ENCODE data around the gene SAMD4B. TPM values are rescaled to one million over a fixed set of nuclear protein-coding genes. Genes with fewer than 3 reads are reported as not detected.

SAMD4B gene
- total RNA-seq, 2 experiments from 2014 or later, result 40.2 to 45.6 TPM

DNA sequence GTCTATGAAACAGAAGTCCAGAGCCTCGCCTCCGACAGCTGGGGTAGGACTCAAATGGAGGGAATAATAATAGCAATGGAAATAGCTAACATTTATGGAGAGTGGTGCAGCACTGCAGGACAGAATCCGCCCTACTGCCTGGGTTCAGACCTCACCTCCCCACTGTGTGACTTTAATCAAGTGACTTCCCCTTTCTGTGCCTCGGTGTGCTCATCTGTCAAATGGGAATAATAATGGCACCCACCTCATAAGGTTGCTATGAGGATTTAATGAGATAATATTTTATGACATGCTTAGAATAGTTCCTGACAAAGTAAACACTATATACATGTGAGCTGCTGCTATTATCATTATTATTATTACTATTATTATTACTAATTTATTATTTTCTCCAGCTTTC is 24.7 kb upstream of the SAMD4B start:
- POLR2A ChIA-PET, result no interaction called here
- Mint-ChIP-seq H3K36me3 (ENCODE audit: low read depth) (peaks cover 14% of the 10 kb centered on the region), H3K4me1 (peaks cover 23% of the 10 kb centered on the region)

DNA sequence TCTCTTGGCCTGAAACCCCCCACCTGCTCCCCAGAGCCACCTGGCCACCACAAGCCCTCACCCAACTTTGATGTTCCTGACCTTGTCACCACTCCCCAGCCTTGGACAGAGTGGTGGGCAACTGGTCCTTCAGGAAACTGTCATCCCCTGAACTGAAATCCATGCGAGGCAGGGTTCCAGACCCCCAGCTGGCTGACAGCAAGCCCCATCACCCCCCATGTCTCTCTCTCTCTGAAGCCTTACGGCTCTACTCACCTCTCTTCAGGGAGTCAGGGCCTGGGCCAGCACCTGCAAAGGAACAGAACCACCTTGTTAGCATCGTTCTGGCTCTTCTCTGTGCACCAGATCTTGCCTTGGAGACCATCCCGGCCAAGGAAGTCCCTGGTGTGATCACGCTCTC is 24.1 kb upstream of the SAMD4B start:
- Mint-ChIP-seq H3K36me3 (ENCODE audit: low read depth) (peaks cover 11% of the 10 kb centered on the region), H3K4me3 (no peak overlapping the region), H3K27me3 (peaks cover 2% of the 10 kb centered on the region), H3K4me1 (peaks cover 28% of the 10 kb centered on the region), H3K9me3 (no peaks in the 10 kb centered on the region), H3K27ac (no peak overlapping the region)
- CTCF ChIA-PET, result no interaction called here
- POLR2A ChIA-PET, result no interaction called here
- no peak for DNase-seq

More for the DNA sequence above, 24.7 kb upstream of the SAMD4B start:
- Mint-ChIP-seq H3K27ac (no peak overlapping the region), H3K4me3 (no peak overlapping the region), H3K9me3 (no peaks in the 10 kb centered on the region), H3K27me3 (peaks cover 2% of the 10 kb centered on the region)
- CTCF ChIA-PET, result interaction anchor here (0.7 kb wide), 1 partner anchor 10 kb away, joined by 3 read pairs; no protein-coding TSS in a partner anchor
- DNase-seq, result no peak

DNA sequence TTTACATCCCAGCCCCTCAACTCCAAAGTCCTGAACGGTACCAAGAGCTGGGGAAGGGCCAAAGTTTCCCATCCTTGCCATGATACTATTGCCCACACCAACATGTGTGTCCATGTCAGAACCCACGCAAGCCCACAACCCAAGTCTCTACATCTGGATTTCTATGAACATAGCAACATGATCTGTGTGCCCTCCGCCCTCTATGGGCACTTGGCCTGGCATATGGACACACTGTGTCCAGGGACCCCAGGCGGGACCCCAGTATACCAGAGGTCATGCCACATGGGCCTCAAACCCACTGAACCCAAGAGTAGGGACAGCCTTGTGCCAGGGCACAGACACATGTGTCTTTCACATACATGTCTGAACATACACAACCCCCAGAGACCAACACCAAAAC is 23.5 kb upstream of the SAMD4B start:
- peaks cover 2% of the 10 kb centered on the region for H3K27me3 Mint-ChIP-seq
- peaks cover 7% of the 10 kb centered on the region for H3K36me3 Mint-ChIP-seq (ENCODE audit: low read depth)
- peaks cover 30% of the 10 kb centered on the region for H3K4me1 Mint-ChIP-seq
- H3K27ac Mint-ChIP-seq, result no peak overlapping the region
- POLR2A ChIA-PET, result no interaction called here
- H3K4me3 Mint-ChIP-seq, result peak overlapping the region; percentile 61
- no peak for DNase-seq
- CTCF ChIA-PET, result no interaction called here
- H3K9me3 Mint-ChIP-seq, result no peaks in the 10 kb centered on the region

DNA sequence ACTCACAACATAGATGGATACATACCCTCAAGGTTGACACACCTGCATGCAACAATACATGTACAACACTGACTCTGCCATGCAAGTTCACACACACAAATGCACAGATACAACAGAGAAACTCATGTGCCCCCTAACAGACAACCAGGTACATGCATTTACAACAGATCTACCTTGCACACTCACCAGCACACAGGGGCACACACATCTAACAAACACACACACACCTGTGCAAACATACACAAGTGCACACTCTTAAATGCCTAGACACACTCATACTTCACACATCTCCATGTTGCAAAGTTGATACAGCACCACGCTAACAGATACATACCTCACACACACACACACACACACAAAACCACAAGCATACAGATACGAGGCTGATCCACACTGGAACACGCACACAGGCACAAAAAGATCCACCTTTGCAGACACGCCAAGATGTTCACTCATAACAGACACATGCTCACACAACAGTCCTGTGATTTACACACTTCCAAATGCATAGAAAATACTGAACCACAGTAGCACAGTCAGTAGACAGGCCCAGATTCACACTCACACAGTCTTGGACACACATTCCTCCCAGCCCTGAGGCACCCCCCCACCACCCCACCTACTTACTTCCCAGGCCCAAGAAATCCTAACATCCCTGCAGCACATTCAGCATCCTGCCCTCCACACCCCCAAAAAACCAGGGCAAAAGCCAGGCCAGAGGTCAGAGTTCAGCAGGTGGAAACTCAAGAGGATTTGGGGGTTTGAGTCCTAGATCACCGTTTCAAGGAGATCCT is 22.9 kb upstream of the SAMD4B start:
- no peak for DNase-seq
- H3K4me1 Mint-ChIP-seq, result peaks cover 31% of the 10 kb centered on the region
- peaks cover 7% of the 10 kb centered on the region for H3K36me3 Mint-ChIP-seq (ENCODE audit: low read depth)
- H3K4me3 Mint-ChIP-seq, result peak overlapping the region; percentile 61
- peaks cover 2% of the 10 kb centered on the region for H3K27me3 Mint-ChIP-seq
- POLR2A ChIA-PET, result no interaction called here
- H3K27ac Mint-ChIP-seq, result peak overlapping the region; percentile 68
- CTCF ChIA-PET, result no interaction called here
- H3K9me3 Mint-ChIP-seq, result no peaks in the 10 kb centered on the region

DNA sequence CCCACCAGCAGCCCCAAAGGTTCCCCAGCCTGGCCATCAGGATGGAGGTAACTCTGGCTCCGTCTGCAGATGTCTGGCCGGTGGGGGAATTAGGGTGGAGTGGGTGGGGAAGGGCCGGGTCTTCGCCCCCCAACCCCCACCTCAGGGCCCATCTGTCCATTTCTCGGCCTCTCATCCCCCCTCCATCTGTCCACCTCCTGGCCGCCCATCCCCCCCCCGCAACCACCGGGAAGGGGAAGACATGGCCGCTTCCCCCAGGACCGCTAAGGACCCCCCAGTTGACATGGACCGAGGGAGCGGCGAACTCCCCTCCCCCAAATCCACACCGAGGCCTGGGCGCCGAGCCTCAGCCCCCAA is 22.4 kb upstream of the SAMD4B start:
- ChIA-PET CTCF (no interaction called here), POLR2A (no interaction called here)
- Mint-ChIP-seq H3K27me3 (peaks cover 2% of the 10 kb centered on the region), H3K9me3 (no peaks in the 10 kb centered on the region), H3K36me3 (ENCODE audit: low read depth) (peaks cover 7% of the 10 kb centered on the region), H3K27ac (peak overlapping the region; percentile 31), H3K4me3 (peak overlapping the region; percentile 61), H3K4me1 (peaks cover 31% of the 10 kb centered on the region)
- no peak for DNase-seq

DNA sequence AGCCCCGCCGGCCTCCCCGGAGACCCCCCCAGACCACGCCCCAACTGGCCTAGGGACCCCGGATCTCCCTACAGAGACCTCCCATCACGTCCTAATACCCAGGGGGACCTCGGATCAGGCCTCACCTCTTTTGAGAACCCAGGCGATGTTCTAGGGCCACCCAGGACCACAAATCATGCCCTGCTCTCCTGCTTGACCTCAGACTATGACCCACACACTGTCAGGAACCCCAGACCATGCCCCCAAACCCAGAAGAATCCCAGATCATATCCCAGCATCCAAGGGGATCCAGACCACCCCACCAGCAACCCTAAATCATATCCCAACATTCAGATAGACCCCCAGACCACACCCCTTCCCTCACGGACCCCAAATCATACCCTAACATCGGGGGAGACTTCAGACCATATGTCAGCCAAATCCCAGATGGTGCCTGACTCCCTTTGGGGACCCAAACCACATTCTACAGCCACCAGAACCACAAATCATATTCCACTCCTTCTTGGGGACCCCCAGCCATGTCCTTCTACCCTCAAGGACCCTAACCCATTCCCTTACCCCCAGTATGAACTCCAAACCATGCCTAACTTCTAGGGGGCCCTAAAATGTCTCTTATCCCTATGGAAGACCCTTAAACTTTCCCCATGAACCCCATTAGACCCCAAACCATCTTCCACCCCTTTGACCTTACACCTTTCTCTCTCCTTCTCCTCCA is 20.9 kb upstream of the SAMD4B start:
- H3K9me3 Mint-ChIP-seq, result no peaks in the 10 kb centered on the region
- POLR2A ChIA-PET, result no interaction called here
- CTCF ChIA-PET, result no interaction called here
- H3K27ac Mint-ChIP-seq, result peak overlapping the region; percentile 68
- peaks cover 31% of the 10 kb centered on the region for H3K4me1 Mint-ChIP-seq
- H3K4me3 Mint-ChIP-seq, result peak overlapping the region; percentile 73
- H3K36me3 Mint-ChIP-seq (ENCODE audit: low read depth), result peaks cover 6% of the 10 kb centered on the region
- H3K27me3 Mint-ChIP-seq, result peaks cover 2% of the 10 kb centered on the region
- no peak for DNase-seq

DNA sequence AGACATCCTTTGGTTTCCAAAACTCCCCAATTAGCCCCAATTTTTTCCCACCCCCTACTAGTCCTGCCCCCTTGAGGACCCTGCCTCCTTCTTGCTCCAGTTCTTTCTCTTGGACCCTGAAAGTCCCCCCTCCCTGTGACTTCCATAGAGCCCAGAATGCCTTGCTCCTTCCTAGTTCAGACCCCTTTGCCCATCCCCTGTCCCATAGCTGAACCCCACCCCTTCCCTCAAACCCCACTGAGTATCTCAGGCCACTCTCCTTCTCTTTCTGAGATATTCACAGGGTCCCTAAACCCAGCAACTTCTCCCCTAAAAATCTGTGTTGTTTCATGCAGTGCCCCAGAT is 20.4 kb upstream of the SAMD4B start:
- H3K4me3 Mint-ChIP-seq, result peak overlapping the region; percentile 73
- DNase-seq, result no peak
- H3K27me3 Mint-ChIP-seq, result peaks cover 2% of the 10 kb centered on the region
- ChIA-PET CTCF (no interaction called here), POLR2A (no interaction called here)
- H3K9me3 Mint-ChIP-seq, result no peaks in the 10 kb centered on the region
- H3K27ac Mint-ChIP-seq, result peak overlapping the region; percentile 14
- H3K36me3 Mint-ChIP-seq (ENCODE audit: low read depth), result peaks cover 8% of the 10 kb centered on the region
- H3K4me1 Mint-ChIP-seq, result peaks cover 31% of the 10 kb centered on the region

DNA sequence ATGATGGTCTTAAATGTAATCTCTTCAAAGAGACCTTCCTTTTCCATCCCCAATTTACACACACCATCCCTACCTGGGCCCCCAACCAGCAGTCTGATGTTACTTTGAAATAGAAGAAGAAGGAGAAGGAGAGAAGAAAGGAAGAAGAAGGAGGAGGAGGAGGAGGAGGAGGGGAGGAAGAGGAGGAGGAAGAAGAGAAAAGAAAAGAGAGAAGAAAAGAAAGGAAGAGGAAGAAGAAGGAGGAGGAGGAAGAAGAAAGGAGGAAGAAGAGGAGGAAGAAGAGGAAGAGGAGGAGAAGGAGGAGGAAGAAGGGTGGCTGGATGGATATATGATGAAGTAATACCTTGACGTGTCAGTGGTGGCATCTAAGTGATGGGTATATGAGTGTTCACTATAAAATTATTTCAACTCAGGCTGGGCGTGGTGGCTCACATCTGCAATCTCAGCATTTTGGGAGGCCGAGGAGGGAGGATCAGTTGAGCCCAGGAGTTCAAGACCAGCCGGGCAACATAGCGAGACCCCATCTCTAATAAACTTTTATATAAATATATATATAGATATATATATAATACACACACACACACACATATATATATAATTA is 17.9 kb upstream of the SAMD4B start:
- CTCF ChIA-PET, result no interaction called here
- peaks cover 2% of the 10 kb centered on the region for H3K27me3 Mint-ChIP-seq
- peaks cover 43% of the 10 kb centered on the region for H3K4me1 Mint-ChIP-seq
- no peak overlapping the region for H3K27ac Mint-ChIP-seq
- no peaks in the 10 kb centered on the region for H3K9me3 Mint-ChIP-seq
- POLR2A ChIA-PET, result no interaction called here
- peaks cover 23% of the 10 kb centered on the region for H3K36me3 Mint-ChIP-seq (ENCODE audit: low read depth)
- DNase-seq, result no peak
- H3K4me3 Mint-ChIP-seq, result no peak overlapping the region

DNA sequence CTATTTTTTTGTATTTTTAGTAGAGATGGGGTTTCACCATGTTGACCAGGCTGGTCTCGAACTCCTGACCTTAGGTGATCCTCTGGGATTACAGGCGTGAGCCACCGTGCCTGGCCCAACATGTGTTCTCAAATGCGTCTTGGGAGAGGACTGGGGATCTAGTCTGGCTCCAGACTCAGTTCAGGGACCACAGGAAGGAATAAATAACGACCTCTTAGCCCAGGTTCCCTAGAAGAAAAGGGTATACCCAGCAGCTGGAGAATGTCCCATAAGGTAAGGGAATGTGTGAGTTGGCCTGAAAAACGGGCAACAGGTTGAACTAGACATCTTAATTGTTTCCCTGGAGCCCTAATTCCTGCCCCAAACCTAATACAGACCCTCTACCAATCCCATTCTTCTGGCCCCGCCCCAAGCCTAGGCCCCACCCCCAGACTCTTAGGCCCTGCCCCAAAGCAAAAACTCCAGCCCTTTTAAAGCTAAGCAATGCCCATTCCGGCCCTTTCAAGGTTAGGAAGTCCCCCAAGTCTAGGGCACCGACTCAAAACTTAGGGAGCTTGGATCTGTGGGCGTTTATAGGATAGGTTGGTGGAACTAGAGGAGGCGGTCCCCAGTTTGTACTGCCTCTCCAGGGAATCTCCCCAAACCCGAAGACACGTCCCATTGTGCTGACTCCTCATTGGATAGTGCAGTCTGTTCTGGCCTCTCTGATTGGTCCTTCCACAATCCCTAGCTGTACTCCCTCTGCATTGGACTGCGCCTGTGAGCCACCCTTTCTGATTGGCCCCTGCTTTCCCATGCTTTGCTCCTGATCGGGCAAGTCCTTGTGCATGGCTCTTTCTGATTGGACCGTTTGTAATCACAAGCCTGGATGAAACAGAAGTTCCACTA is 16.2 kb upstream of the SAMD4B start:
- peaks cover 2% of the 10 kb centered on the region for H3K27me3 Mint-ChIP-seq
- peaks cover 41% of the 10 kb centered on the region for H3K4me1 Mint-ChIP-seq
- no peak for DNase-seq
- no peak overlapping the region for H3K4me3 Mint-ChIP-seq
- H3K36me3 Mint-ChIP-seq (ENCODE audit: low read depth), result peaks cover 27% of the 10 kb centered on the region
- H3K9me3 Mint-ChIP-seq, result no peaks in the 10 kb centered on the region
- ChIA-PET POLR2A (no interaction called here), CTCF (interaction anchor here (1.8 kb wide), 1 partner anchor 10 kb away, joined by 5 read pairs; the partner anchor contains the start of gene GMFG)
- no peak overlapping the region for H3K27ac Mint-ChIP-seq

DNA sequence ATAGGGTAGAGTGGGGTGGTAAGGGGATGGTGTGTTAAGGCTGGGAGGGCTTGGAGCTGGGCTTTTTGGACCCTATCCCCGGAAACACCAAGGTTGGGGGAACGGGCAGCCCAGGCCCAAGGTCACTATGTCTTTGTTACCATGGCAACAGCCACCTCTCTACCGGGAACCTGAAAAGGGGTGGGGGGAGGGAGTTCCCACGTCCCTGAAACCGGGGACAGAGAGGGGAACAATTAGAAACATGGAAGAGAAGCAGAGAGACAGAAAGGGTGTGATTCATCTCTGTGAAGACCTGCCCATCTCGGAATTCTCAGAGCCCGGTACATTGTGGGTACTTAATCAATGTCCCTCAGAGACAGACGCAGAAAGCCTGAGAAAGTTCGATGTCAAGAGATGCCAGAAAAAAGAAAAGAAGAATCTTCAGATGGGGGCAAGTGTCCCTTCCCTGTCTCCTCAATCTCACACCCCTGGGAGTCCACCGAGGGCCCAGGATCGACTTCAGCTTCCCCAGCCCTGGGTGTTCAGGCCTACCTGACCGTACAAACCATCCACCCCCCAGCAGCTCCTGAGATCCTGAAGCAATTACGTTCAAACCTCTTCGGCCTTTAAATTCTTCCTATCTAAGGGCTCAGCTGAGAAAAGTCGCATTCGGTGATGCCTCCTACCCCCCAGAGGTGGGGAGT is 14.7 kb upstream of the SAMD4B start:
- Mint-ChIP-seq H3K4me1 (peaks cover 38% of the 10 kb centered on the region), H3K4me3 (no peak overlapping the region), H3K27me3 (no peaks in the 10 kb centered on the region), H3K36me3 (ENCODE audit: low read depth) (peaks cover 30% of the 10 kb centered on the region), H3K9me3 (no peaks in the 10 kb centered on the region), H3K27ac (no peak overlapping the region)
- CTCF ChIA-PET, result interaction anchor here (0.8 to 1.8 kb wide), 6 partner anchors 9 to 132 kb away, joined by 3 to 9 read pairs (median 4); partner anchors contain the start of genes GMFG and SAMD4B
- DNase-seq, result no peak
- POLR2A ChIA-PET, result interaction anchor here (0.6 to 0.7 kb wide), 2 partner anchors 15 to 202 kb away, joined by 3 to 9 read pairs; partner anchors contain the start of gene SAMD4B

DNA sequence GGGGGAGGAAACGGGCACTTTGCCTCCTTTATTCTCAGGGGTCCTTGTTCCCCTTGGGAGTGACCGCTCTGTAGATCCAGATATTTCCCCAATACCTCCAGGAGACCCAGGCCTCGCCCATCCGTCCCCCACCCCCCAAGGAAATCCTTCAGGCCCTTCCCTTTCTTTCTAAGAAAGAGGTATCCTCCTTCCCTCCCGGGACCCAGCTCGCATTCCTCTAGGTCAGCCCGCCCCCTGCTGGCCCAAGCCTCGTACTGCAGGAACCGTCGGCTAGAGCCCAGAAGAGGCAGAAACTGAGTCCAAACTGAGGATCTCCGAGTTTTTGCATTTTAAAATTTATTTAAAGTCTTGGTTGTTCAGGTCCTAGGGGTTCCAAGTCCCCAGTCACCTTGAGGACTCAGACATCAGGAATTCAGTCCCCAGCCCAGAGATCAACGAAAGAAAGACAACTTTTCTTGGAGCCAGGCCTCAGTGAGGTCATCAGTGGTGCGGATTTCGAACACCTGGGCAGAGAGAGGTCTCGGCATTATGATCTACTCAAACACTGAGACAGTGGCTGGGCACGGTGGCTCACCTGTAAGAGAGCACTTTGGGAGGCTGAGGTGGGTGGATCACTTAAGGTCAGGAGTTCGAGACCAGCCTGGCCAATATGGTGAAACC is 14.0 kb upstream of the SAMD4B start:
- peak; percentile 83 for DNase-seq
- peaks cover 38% of the 10 kb centered on the region for H3K4me1 Mint-ChIP-seq
- ChIA-PET CTCF (interaction anchor here (0.8 to 1.8 kb wide), 5 partner anchors 8 to 16 kb away, joined by 3 to 9 read pairs (median 5); partner anchors contain the start of genes GMFG and SAMD4B), POLR2A (interaction anchor here (0.6 kb wide), 1 partner anchor 14 kb away, joined by 3 read pairs; the partner anchor contains the start of gene SAMD4B)
- peak overlapping the region; percentile 86 for H3K27ac Mint-ChIP-seq
- peaks cover 34% of the 10 kb centered on the region for H3K36me3 Mint-ChIP-seq (ENCODE audit: low read depth)
- peak overlapping the region; percentile 25 for H3K4me3 Mint-ChIP-seq
- no peaks in the 10 kb centered on the region for H3K9me3 Mint-ChIP-seq
- no peaks in the 10 kb centered on the region for H3K27me3 Mint-ChIP-seq

Data from activated CD4-positive, alpha-beta T cell treated with anti-CD3 and anti-CD28 coated beads, Interleukin-2, amount 10 ng/mL, durations not matched to agents 7 days and 5 days (primary cell).